ENCODE results near the gene ATF1.

- TF ChIP-seq CTCF (IDR thresholded peaks at IDR 0.05) (no peak), POLR2A (IDR thresholded peaks at IDR 0.05) (no peak)
Observed at GRCh38 chr12:50806176-50806575, 42.3 kb downstream of the ATF1 start.
